22Rv1 (cell line): ENCODE data around the gene SLC35A2.

Source experiments
- ZFX ChIP-seq: fragments of 450-650 bp; IDR thresholded peaks from 2 replicates; pipeline ENCODE4 v1.6.1; 2017; ENCODE audit warnings: antibody characterized with exemption, borderline replicate concordance
- TF ChIP-seq, protein P1 (sequence below): fragments of 450-650 bp; IDR thresholded peaks from 2 replicates; pipeline ENCODE4 v1.5.1; 2017; ENCODE audit warnings: mild to moderate bottlenecking

DNA sequence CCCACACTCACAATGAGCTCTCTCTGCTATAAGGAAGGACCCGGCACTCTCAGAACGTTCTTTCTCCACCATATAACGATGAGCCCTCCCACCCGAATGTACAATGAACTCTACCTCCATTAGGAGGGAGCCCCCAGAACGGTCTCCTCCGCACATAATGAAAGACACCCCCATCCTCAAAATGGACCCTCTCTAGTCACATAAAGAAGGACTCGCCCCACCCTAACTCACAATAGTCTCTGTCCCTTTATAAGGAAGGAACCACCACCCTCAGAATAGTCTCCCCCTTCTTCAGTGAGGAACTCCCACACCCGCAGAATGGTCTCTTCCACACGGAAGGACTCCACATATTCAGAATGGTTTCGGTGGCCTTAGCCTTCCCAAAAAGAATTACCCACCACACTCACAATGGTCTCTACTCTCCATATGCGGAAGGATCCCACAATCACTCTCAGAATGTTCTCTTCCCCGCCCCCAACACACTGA is 477 bp downstream of the SLC35A2 start:
- TF ChIP-seq, protein P1, sequence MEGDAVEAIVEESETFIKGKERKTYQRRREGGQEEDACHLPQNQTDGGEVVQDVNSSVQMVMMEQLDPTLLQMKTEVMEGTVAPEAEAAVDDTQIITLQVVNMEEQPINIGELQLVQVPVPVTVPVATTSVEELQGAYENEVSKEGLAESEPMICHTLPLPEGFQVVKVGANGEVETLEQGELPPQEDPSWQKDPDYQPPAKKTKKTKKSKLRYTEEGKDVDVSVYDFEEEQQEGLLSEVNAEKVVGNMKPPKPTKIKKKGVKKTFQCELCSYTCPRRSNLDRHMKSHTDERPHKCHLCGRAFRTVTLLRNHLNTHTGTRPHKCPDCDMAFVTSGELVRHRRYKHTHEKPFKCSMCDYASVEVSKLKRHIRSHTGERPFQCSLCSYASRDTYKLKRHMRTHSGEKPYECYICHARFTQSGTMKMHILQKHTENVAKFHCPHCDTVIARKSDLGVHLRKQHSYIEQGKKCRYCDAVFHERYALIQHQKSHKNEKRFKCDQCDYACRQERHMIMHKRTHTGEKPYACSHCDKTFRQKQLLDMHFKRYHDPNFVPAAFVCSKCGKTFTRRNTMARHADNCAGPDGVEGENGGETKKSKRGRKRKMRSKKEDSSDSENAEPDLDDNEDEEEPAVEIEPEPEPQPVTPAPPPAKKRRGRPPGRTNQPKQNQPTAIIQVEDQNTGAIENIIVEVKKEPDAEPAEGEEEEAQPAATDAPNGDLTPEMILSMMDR: no peak
- no peak for TF ChIP-seq ZFX
